Activated naive CD8-positive, alpha-beta T cell treated with anti-CD3 and anti-CD28 coated beads for 36 hours (primary cell): Measurements from ENCODE around the gene METTL21C. TPM values are rescaled to one million over a fixed set of nuclear protein-coding genes. Genes with fewer than 3 reads are reported as not detected.

Experiments
- DNase-seq: peaks from one replicate; pipeline ENCODE4 v3.0.0; 2021
- H3K27ac Mint-ChIP-seq: one replicate; pipeline ENCODE4 v1.8.0; 2022; ENCODE audit warnings: mild to moderate bottlenecking, moderate library complexity, mixed read lengths
- H3K27me3 Mint-ChIP-seq: one replicate; pipeline ENCODE4 v1.8.0; 2022; ENCODE audit warnings: mild to moderate bottlenecking, mixed read lengths
- H3K36me3 Mint-ChIP-seq: one replicate; pipeline ENCODE4 v1.8.0; 2021; ENCODE audit warnings: mild to moderate bottlenecking, mixed read lengths
- H3K4me1 Mint-ChIP-seq: one replicate; pipeline ENCODE4 v1.8.0; 2021; ENCODE audit warnings: mixed read lengths
- H3K4me3 Mint-ChIP-seq: one replicate; pipeline ENCODE4 v1.8.0; 2022; ENCODE audit warnings: mild to moderate bottlenecking, moderate library complexity, mixed read lengths
- H3K9me3 Mint-ChIP-seq: one replicate; pipeline ENCODE4 v1.8.0; 2022; ENCODE audit warnings: mixed read lengths
- total RNA-seq, 2 experiments: library from RNA; stranded (reverse); gene quantifications; one replicate each; pipeline ENCODE4 v1.2.3, GENCODE V29; 2021

Gene METTL21C
- total RNA-seq, 2 experiments from 2014 or later: not detected

DNA sequence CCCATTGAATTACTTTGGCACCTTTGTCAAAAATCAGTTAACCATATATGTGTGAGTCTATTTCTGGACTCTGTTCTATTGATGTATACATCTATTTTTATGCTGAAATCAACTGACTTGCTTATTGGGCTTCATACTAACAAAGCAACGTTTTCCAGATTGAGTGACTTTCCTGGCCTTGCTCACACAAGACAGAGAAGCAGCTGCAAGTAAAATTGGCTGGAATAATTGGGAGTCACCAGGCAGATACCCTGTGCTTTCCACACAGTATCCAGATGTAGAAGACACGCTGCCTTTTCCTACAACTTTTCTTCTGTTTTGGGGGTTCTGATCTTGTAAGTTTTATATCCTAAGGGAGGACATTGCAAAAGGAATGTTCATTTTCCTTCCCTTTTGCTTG is 11.2 kb downstream of the METTL21C start:
- Mint-ChIP-seq H3K27ac (no peak overlapping the region), H3K9me3 (peaks cover 2% of the 10 kb centered on the region), H3K4me3 (no peak overlapping the region), H3K4me1 (peaks cover 31% of the 10 kb centered on the region), H3K27me3 (no peaks in the 10 kb centered on the region), H3K36me3 (peaks cover 8% of the 10 kb centered on the region)
- no peak for DNase-seq

DNA sequence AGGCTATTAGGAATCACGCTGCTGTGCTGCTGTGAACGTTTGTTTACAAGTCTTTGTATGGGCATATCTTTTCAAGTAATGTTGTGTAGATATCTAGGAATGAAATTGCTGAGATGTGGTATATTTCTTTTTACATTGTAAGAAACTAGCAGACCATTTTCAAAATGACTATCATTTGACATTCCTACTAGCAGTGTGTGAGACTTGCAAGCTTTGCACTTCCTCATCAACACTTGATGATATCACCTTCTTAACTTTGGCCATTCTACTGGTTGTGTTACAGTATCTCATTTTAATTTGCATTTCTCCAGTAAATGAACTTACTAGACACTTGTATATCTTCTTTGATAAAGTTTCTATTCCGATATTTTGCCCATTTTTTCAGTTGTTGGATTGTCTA is 12.1 kb downstream of the METTL21C start:
- no peak for DNase-seq
- H3K36me3 Mint-ChIP-seq: peaks cover 12% of the 10 kb centered on the region
- H3K27me3 Mint-ChIP-seq: no peaks in the 10 kb centered on the region
- peaks cover 2% of the 10 kb centered on the region for H3K9me3 Mint-ChIP-seq
- no peak overlapping the region for H3K27ac Mint-ChIP-seq
- H3K4me3 Mint-ChIP-seq: no peak overlapping the region
- H3K4me1 Mint-ChIP-seq: peaks cover 28% of the 10 kb centered on the region

DNA sequence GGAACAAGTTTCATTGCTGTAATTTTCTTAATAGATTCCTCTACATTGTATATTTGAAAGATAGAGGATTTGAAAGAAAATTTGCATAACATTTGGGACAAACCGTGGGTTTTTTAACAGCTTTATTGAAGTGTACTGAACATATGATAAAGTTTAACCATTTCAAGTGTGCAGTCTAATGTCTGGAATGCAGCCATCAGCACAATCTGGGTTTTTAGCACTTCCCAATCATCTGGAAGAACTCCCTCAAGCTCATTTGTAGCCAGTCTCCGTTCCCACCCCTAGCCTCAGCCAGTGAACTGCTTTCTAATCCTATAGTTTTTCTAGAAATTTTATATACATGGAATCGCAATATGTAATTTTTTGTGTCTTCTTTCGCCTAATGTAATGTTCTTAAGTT is 12.6 kb downstream of the METTL21C start:
- Mint-ChIP-seq H3K9me3 (peaks cover 2% of the 10 kb centered on the region), H3K4me3 (no peak overlapping the region), H3K27ac (no peak overlapping the region), H3K27me3 (no peaks in the 10 kb centered on the region), H3K36me3 (peaks cover 15% of the 10 kb centered on the region), H3K4me1 (peaks cover 25% of the 10 kb centered on the region)
- DNase-seq: no peak

DNA sequence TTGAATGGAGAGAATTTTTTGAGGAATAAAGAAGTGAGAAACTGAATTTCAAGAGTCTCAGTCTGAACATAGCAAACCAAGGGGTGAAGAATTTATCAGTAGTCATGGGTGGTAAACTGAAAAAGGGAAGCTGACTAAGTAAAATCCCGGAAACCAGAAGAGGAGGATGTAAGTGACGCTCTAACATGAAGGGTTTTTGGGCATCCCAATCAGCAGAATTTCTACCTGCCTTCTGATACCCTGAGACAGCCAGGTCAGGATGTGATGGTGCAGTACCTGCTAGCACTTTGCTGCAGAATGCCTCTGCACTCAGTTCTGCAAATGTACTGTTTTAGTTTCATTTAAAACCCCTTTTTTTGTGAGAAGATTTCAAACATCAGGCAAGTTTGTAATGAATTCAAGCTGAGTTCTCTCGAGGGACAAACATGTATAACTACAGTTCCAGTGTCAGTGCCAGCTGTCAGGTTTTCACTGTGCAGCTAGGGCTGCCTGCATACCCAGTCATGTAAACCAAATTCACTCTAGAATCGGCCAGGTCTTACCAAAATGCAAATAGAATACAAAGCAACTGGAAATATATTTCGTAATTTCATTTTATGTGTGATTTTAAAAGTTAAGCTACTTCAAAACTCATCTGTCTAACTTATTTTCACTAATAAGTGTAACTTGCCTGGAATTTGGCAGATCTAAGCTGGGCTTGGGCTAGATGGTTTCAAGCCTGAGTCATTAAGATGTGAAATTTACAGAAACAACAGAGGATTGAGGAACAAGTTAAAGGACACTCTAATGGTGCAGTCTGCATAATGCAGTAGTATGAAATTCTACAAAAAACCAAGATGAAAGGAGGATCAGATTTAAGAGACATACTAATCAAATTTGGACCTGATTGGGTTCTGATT is 13.8 kb downstream of the METTL21C start:
- Mint-ChIP-seq H3K4me3 (no peak overlapping the region), H3K9me3 (peaks cover 2% of the 10 kb centered on the region), H3K4me1 (peaks cover 19% of the 10 kb centered on the region), H3K27me3 (no peaks in the 10 kb centered on the region), H3K36me3 (peaks cover 18% of the 10 kb centered on the region), H3K27ac (no peak overlapping the region)
- DNase-seq: no peak

DNA sequence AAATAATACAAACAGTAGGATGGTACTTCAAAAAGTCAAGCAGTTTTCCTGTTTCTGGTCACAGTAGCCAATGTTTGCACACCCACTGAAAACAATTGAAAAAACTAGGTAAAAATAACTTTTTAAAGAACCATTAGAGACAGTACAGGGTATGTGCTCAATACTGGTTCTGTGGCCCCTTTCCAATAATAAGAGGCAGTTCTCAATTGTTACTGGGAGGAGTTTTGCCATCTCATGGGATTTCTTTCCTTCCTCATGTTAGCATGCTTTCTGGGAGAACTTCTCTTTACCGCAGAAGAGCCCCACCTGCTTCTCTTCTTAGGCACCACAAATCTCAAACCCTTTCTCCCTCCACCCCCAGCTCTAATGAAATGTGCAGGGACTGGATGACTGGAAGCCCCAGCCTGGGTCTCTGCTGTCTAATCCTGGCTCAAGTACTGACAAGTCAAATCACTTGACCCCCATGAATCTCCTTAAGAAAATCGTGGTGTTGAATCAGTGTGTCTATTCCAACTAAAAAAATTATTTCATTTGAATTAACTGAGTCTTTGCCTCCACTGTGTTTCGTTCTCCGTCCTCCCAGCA is 14.6 kb downstream of the METTL21C start:
- Mint-ChIP-seq H3K9me3 (peaks cover 2% of the 10 kb centered on the region), H3K27ac (no peak overlapping the region), H3K27me3 (no peaks in the 10 kb centered on the region), H3K36me3 (peaks cover 18% of the 10 kb centered on the region), H3K4me3 (no peak overlapping the region), H3K4me1 (peaks cover 17% of the 10 kb centered on the region)
- no peak for DNase-seq

DNA sequence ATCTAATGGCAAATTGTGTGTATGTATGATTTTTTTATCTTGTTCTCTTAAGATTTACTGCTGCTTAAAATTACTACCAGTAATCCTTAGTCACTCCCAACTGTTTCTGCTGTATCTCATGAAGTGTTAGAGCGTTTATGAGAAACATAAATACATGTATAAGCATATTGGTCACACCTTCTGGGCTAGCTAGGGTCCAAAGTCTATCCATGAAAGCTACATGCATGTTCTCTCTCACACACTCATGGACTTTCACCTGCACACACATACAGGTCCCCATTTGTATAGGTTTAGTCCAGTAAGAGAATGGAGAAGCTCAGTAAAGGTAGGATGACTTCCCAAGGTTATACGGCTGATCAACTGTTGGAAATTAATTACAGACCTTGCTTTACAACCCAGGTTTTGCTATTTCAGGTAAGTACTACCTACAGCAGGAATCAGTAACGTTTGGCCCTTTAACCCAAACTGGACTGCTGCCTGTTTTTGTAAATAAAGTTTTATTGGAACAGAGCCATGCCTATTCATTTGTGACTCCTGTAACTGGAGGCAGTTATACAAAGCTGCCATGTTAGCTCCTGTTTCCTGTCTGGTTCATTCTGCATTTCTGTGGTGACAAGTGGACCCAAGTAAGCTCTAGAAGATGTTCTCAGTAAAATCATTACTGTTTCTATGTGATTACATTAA is 15.3 kb downstream of the METTL21C start:
- no peak for DNase-seq
- H3K9me3 Mint-ChIP-seq: peaks cover 2% of the 10 kb centered on the region
- no peaks in the 10 kb centered on the region for H3K27me3 Mint-ChIP-seq
- H3K36me3 Mint-ChIP-seq: peaks cover 20% of the 10 kb centered on the region
- no peak overlapping the region for H3K4me3 Mint-ChIP-seq
- peaks cover 17% of the 10 kb centered on the region for H3K4me1 Mint-ChIP-seq
- peak overlapping the region; percentile 49 for H3K27ac Mint-ChIP-seq

DNA sequence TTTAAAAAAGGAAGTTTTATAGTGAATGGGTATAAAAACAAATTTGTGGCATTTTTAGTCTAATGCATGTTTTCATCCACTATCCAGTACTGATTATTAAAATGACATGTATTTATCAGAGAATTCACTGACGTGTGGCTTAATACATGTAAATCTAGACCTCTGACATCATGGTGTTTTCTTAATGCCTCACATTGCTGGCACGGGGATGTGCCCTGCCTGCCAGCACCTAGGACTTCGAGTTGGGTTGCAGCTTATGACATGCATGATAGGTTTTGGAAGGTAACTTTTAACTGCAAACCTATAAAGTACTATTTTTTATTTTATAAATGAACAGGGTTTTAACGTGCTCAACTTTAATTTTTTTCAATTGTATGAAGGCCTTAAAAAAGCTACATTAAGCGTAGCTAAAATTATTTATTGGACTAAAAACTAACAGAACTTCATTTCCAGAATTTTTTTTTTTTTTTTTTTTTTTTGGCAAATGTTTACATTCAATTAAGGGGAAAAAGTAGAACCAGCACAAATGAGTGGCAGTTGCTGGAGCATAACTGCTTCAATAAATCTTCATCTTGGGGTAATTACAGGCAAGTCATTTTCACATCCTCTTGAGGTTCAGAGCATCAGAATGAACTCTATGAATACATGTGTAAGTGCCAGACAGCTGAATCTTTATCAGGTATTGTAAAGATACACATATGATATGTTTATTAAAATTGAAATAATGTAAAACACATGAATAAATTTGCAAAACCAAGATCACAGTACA is 16.3 kb downstream of the METTL21C start:
- Mint-ChIP-seq H3K4me3 (no peak overlapping the region), H3K4me1 (peaks cover 17% of the 10 kb centered on the region), H3K36me3 (peaks cover 23% of the 10 kb centered on the region), H3K27ac (no peak overlapping the region), H3K27me3 (no peaks in the 10 kb centered on the region), H3K9me3 (peaks cover 2% of the 10 kb centered on the region)
- no peak for DNase-seq

DNA sequence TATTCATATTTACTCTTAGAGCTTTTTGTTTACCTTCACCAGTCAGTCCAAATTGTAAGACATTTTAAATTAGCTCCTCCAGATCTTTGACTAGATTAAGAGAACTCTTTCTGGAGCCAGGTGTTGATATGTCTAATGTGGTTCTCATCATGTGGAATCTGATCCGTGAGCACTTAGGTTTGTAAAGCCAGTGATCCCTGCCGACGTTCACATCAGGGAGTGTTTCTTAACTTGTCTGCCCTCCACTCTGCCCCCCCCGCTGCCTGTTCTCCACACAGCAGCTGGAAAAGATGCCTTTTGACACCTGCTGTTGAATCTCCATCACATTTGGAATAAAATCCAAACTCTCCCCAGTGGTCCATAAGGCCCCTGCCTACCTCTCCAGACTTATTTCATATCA is 17.7 kb downstream of the METTL21C start:
- DNase-seq: no peak
- no peaks in the 10 kb centered on the region for H3K9me3 Mint-ChIP-seq
- no peaks in the 10 kb centered on the region for H3K27me3 Mint-ChIP-seq
- peaks cover 23% of the 10 kb centered on the region for H3K36me3 Mint-ChIP-seq
- peaks cover 12% of the 10 kb centered on the region for H3K4me1 Mint-ChIP-seq
- H3K4me3 Mint-ChIP-seq: no peak overlapping the region
- no peak overlapping the region for H3K27ac Mint-ChIP-seq

DNA sequence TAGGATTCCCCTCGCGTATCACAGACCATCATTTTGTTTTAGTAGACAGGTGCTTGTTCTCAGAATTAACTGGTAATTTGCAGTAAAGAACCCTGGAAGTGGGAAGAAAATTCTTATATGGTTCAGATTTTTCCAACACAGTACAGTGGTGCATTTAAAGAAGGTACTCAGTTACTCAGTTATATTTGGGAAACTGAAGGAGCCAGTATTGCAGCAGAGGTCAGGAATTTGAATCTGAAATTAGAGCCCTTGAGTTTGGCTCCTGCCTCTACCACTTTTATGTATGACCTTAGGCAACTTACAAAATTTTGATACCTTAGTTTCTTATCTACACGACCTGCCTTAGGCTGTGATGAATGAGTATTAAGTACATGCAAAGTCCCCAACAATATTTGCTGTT is 19.7 kb downstream of the METTL21C start:
- Mint-ChIP-seq H3K4me1 (peaks cover 2% of the 10 kb centered on the region), H3K27ac (no peak overlapping the region), H3K4me3 (no peak overlapping the region), H3K27me3 (no peaks in the 10 kb centered on the region), H3K9me3 (no peaks in the 10 kb centered on the region), H3K36me3 (peaks cover 35% of the 10 kb centered on the region)
- no peak for DNase-seq

DNA sequence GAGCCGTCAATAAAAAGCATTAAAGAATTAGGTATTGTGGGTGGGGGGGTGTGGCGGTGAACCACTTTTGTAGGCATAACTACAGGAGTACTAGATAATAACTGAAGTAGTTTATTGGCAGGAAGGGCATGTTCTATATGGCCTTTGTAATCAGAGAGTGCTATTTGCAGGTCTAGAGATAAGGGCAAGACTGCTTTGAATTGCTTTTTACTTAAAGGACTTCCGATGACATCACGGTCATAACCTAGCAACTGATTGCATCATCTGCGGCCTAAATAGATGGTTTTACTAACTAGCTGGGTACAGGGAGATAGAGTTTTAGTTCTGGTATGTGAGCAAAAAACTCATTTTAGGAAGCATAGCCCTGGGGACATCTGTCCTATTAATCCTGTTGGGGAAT is 24.7 kb downstream of the METTL21C start:
- Mint-ChIP-seq H3K4me3 (no peak overlapping the region), H3K27ac (no peak overlapping the region), H3K27me3 (no peaks in the 10 kb centered on the region), H3K4me1 (no peaks in the 10 kb centered on the region), H3K36me3 (peaks cover 60% of the 10 kb centered on the region), H3K9me3 (peaks cover 21% of the 10 kb centered on the region)
- no peak for DNase-seq

DNA sequence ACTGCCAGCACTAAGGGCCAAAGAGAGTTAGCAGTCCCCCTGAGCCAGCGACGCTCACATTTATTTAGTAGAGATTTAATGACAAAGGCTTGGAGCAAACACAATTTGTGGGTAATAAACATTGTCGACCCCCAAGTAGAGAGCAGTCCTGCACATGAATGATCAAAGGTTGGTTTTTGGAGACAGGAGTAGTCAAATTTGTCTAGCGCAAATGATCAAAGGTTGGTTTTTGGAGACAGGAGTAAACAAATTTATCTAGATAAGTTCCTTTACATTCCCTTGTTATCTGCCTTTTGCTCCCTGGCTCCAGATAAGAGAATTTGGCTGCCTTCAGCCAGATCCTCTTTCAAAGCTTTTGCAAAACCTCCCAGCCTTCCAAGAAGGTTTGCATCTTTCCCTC is 26.9 kb downstream of the METTL21C start:
- no peaks in the 10 kb centered on the region for H3K27me3 Mint-ChIP-seq
- peaks cover 21% of the 10 kb centered on the region for H3K9me3 Mint-ChIP-seq
- H3K4me3 Mint-ChIP-seq: no peak overlapping the region
- H3K27ac Mint-ChIP-seq: no peak overlapping the region
- H3K36me3 Mint-ChIP-seq: peaks cover 66% of the 10 kb centered on the region
- no peaks in the 10 kb centered on the region for H3K4me1 Mint-ChIP-seq
- DNase-seq: no peak

DNA sequence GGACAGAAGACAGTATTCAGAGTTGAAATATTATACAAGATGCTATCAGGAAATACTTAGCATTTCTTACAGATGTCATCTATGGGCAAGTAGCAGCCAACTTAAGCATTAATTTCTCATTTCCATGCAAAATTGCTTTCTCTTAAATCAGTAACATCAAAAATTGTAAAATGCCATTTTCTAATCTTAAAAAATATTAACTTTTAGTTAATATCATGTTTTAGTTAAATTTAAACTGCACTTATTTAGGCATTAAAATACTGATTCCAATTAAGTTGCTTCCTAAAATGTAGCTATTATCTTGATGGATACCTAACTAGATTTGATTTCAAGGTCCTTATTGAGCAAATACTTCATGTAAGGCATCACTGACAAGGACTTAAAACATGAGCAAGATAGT is 27.8 kb downstream of the METTL21C start:
- H3K9me3 Mint-ChIP-seq: peaks cover 21% of the 10 kb centered on the region
- H3K4me1 Mint-ChIP-seq: no peaks in the 10 kb centered on the region
- H3K27me3 Mint-ChIP-seq: no peaks in the 10 kb centered on the region
- peaks cover 66% of the 10 kb centered on the region for H3K36me3 Mint-ChIP-seq
- no peak overlapping the region for H3K27ac Mint-ChIP-seq
- DNase-seq: no peak
- H3K4me3 Mint-ChIP-seq: no peak overlapping the region

DNA sequence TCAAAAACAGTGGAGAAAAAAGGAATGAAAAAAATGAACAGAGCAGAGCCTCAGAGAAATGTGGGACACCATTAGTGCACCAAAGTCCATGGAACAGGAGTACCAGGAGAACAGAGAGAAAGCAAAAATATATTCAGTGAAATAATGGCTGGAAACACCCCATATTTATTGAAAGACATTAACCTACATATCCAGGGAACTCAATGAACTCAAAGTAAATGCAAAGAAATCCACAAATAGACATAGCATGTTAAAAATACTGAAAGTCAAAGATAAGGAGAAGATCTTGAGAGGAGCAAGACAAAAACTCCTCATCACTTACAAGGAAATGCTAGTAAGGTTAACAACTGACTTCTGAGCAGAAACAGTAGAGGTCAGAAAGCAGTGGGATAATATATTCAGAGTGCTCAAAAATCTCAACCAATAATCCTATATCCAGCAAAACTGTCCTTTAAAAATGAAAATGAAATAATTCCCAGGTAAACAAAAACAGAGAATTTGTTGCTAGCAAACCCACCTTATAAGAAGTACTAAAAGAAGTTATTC is 35.6 kb downstream of the METTL21C start:
- peaks cover 4% of the 10 kb centered on the region for H3K9me3 Mint-ChIP-seq
- no peak overlapping the region for H3K4me3 Mint-ChIP-seq
- H3K4me1 Mint-ChIP-seq: no peaks in the 10 kb centered on the region
- H3K27ac Mint-ChIP-seq: no peak overlapping the region
- no peaks in the 10 kb centered on the region for H3K27me3 Mint-ChIP-seq
- peaks cover 40% of the 10 kb centered on the region for H3K36me3 Mint-ChIP-seq
- DNase-seq: no peak

DNA sequence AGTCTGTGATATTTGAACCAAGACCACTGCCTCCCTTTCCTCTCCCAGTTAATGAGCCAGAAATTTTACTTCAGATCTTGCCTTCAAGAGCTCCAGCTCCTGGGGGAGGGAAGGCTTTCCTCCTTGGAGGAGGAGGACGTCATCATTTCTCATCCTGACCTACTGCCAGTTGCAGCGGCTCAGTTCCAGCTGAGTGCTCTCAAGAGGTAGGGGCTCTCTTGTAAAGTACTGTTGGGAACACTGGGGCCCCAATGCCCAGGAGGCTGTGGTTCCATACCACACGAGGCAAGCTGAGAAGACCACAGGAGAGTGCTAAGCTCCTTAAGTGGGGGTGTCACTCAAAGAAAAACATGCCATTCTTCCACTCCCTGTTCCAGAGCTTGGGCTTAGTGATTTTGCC is 36.2 kb downstream of the METTL21C start:
- Mint-ChIP-seq H3K4me1 (no peaks in the 10 kb centered on the region), H3K27ac (no peak overlapping the region), H3K4me3 (no peak overlapping the region)

DNA sequence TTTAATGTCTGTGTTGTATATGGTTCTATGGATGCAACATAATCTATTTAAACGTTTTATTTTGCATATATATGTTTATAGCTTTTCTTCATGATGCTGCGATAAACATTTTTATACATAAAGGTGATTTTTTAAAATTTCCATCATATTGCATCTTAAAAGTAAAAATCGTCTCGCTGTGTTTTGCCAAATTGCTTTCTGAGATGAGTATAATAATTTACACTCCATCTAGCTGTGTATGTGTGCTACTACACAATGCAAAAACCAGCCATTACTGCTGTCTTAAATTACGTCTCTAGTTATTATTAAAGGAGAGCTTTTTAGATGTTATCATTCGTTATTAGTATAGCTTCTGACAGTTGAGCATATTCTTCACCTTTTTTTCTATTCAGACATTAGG is 37.2 kb downstream of the METTL21C start:
- no peak for DNase-seq
- Mint-ChIP-seq H3K27ac (no peak overlapping the region), H3K9me3 (peaks cover 4% of the 10 kb centered on the region), H3K27me3 (no peaks in the 10 kb centered on the region), H3K36me3 (peaks cover 35% of the 10 kb centered on the region), H3K4me1 (no peaks in the 10 kb centered on the region), H3K4me3 (no peak overlapping the region)

More for the DNA sequence above, 36.2 kb downstream of the METTL21C start:
- Mint-ChIP-seq H3K9me3 (peaks cover 4% of the 10 kb centered on the region), H3K36me3 (peaks cover 34% of the 10 kb centered on the region), H3K27me3 (no peaks in the 10 kb centered on the region)
- no peak for DNase-seq
